H9 (cell line): ENCODE measurements around the gene C20orf204. TPM values are rescaled to one million over a fixed set of nuclear protein-coding genes. Genes with fewer than 3 reads are reported as not detected.

Source experiments
- DNase-seq: peaks from one replicate; pipeline ENCODE4 v3.0.0-alpha.2; 2017
- H2AFZ ChIP-seq: one replicate; pipeline ENCODE4 v1.6.1; 2013; ENCODE audit warnings: mild to moderate bottlenecking, low read length, control low read depth, moderate library complexity
- H2AK5ac ChIP-seq: 2 replicates; pipeline ENCODE4 v1.6.1; 2013; ENCODE audit warnings: low read length, control low read depth, mixed read lengths; ENCODE audit not compliant: insufficient read length
- H2BK120ac ChIP-seq: one replicate; pipeline ENCODE4 v1.6.1; 2013; ENCODE audit warnings: low read depth, mild to moderate bottlenecking, low read length, control low read depth, inconsistent platforms; ENCODE audit not compliant: poor library complexity, severe bottlenecking
- H2BK12ac ChIP-seq: 2 replicates; pipeline ENCODE4 v1.6.1; 2013; ENCODE audit warnings: low read length, control low read depth, mixed read lengths, low read depth; ENCODE audit not compliant: insufficient read length
- H2BK15ac ChIP-seq: 2 replicates; pipeline ENCODE4 v1.6.1; 2013; ENCODE audit warnings: low read depth, low read length, control low read depth
- H2BK20ac ChIP-seq: one replicate; pipeline ENCODE4 v1.6.1; 2013; ENCODE audit warnings: low read depth, mild to moderate bottlenecking, low read length, control low read depth, inconsistent platforms; ENCODE audit not compliant: poor library complexity, severe bottlenecking
- H2BK5ac ChIP-seq: 2 replicates; pipeline ENCODE4 v1.6.1; 2013; ENCODE audit warnings: low read length, control low read depth, mixed read lengths; ENCODE audit not compliant: insufficient read length
- H3K14ac ChIP-seq: 2 replicates; pipeline ENCODE4 v1.6.1; 2013; ENCODE audit warnings: low read length, control low read depth; ENCODE audit not compliant: insufficient read depth
- H3K18ac ChIP-seq: 2 replicates; pipeline ENCODE4 v1.6.1; 2013; ENCODE audit warnings: low read depth, mild to moderate bottlenecking, mixed read lengths, low read length, control low read depth; ENCODE audit not compliant: insufficient read length
- H3K23ac ChIP-seq: 2 replicates; pipeline ENCODE4 v1.6.1; 2013; ENCODE audit warnings: low read length, control low read depth, mixed read lengths, low read depth; ENCODE audit not compliant: insufficient read length
- H3K23me2 ChIP-seq: 2 replicates; pipeline ENCODE4 v1.6.1; 2013; ENCODE audit warnings: low read depth, mild to moderate bottlenecking, mixed read lengths, low read length, control low read depth; ENCODE audit not compliant: insufficient read length, poor library complexity, severe bottlenecking
- H3K27ac ChIP-seq: 2 replicates; pipeline ENCODE4 v1.5.1; 2013; ENCODE audit warnings: low read length, control low read depth, mixed read lengths, low read depth; ENCODE audit not compliant: insufficient read length
- H3K27me3 ChIP-seq: 2 replicates; pipeline ENCODE4 v1.6.1; 2013; ENCODE audit warnings: low read length, control low read depth, inconsistent platforms; ENCODE audit not compliant: insufficient read depth
- H3K4ac ChIP-seq: 2 replicates; pipeline ENCODE4 v1.6.1; 2013; ENCODE audit warnings: low read depth, mild to moderate bottlenecking, control low read depth, inconsistent platforms, low read length, moderate library complexity
- H3K4me1 ChIP-seq: 2 replicates; pipeline ENCODE4 v1.6.1; 2013; ENCODE audit warnings: low read length, control low read depth, inconsistent platforms; ENCODE audit not compliant: insufficient read depth
- H3K4me2 ChIP-seq: 2 replicates; pipeline ENCODE4 v1.6.1; 2013; ENCODE audit warnings: low read length, control low read depth, mixed read lengths; ENCODE audit not compliant: insufficient read length, insufficient read depth
- H3K56ac ChIP-seq: 2 replicates; pipeline ENCODE4 v1.6.1; 2013; ENCODE audit warnings: low read depth, mild to moderate bottlenecking, mixed read lengths, low read length, control low read depth; ENCODE audit not compliant: insufficient read length
- H3K79me1 ChIP-seq: 2 replicates; pipeline ENCODE4 v1.6.1; 2013; ENCODE audit warnings: low read depth, mild to moderate bottlenecking, moderate library complexity, low read length, control low read depth, inconsistent platforms; ENCODE audit not compliant: insufficient read depth, poor library complexity, severe bottlenecking
- H3K79me2 ChIP-seq: 2 replicates; pipeline ENCODE4 v1.6.1; 2013; ENCODE audit warnings: low read length, control low read depth, inconsistent platforms; ENCODE audit not compliant: insufficient read depth
- H3K9ac ChIP-seq: 2 replicates; pipeline ENCODE4 v1.6.1; 2013; ENCODE audit warnings: low read length, control low read depth, mixed read lengths; ENCODE audit not compliant: insufficient read length; ENCODE audit errors: extremely low read depth
- H3K9me3 ChIP-seq: one replicate; pipeline ENCODE4 v1.6.1; 2013; ENCODE audit warnings: low read depth, low read length, inconsistent platforms; ENCODE audit not compliant: control insufficient read depth
- H3T11ph ChIP-seq: one replicate; pipeline ENCODE4 v1.6.1; 2013; ENCODE audit warnings: mild to moderate bottlenecking, low read length, control low read depth, inconsistent platforms
- H4K20me1 ChIP-seq: one replicate; pipeline ENCODE4 v1.6.1; 2013; ENCODE audit not compliant: control insufficient read depth, insufficient read length, insufficient read depth
- H4K5ac ChIP-seq: 2 replicates; pipeline ENCODE4 v1.6.1; 2013; ENCODE audit warnings: low read depth, mild to moderate bottlenecking, mixed read lengths, low read length, control low read depth; ENCODE audit not compliant: insufficient read length
- H4K8ac ChIP-seq: replicated peaks from 2 replicates; pipeline ENCODE4 v1.6.1; 2013; ENCODE audit warnings: low read length, control low read depth, mixed read lengths, low read depth; ENCODE audit not compliant: insufficient read length
- H4K91ac ChIP-seq: 2 replicates; pipeline ENCODE4 v1.6.1; 2013; ENCODE audit warnings: low read depth, mild to moderate bottlenecking, moderate library complexity, mixed read lengths, low read length, control low read depth; ENCODE audit not compliant: insufficient read length
- H3K27ac Mint-ChIP-seq, 3 experiments: 2 replicates in 2 of 3; 3 replicates in 1 of 3; pipeline ENCODE4 v1.8.0; 2020 to 2021; ENCODE audit warnings: mixed read lengths in 3 of 3, mild to moderate bottlenecking in 1 of 3, moderate library complexity in 1 of 3
- H3K27me3 Mint-ChIP-seq: 2 replicates; pipeline ENCODE4 v1.8.0; 2021; ENCODE audit warnings: low read depth, mild to moderate bottlenecking, moderate library complexity, mixed read lengths
- H3K36me3 Mint-ChIP-seq, 3 experiments: 2 replicates in 2 of 3; 3 replicates in 1 of 3; pipeline ENCODE4 v1.8.0; 2020 to 2021; ENCODE audit warnings: low read depth in 3 of 3, mixed read lengths in 3 of 3; ENCODE audit not compliant: insufficient read depth in 1 of 3
- H3K4me1 Mint-ChIP-seq, 2 experiments: 2 replicates each; pipeline ENCODE4 v1.8.0; 2020; ENCODE audit warnings: mixed read lengths in 2 of 2
- H3K4me3 Mint-ChIP-seq, 2 experiments: 2 replicates in 1 of 2; 3 replicates in 1 of 2; pipeline ENCODE4 v1.8.0; 2020 to 2021; ENCODE audit warnings: mild to moderate bottlenecking in 2 of 2, mixed read lengths in 2 of 2, moderate library complexity in 1 of 2
- H3K9me3 Mint-ChIP-seq, 2 experiments: 2 replicates in 1 of 2; 3 replicates in 1 of 2; pipeline ENCODE4 v1.8.0; 2020; ENCODE audit warnings: mild to moderate bottlenecking in 2 of 2, mixed read lengths in 2 of 2, moderate library complexity in 1 of 2
- WGBS: extraction: QIAGEN DNeasy Blood & Tissue Kit; methylation state at CpG from one replicate; pipeline ENCODE4 v1.1.7; 2013; ENCODE audit warnings: missing lambda C conversion rate, low lambda C conversion rate, mixed read lengths; ENCODE audit not compliant: insufficient read length; ENCODE audit errors: extremely low coverage; 5-methylcytosine and 5-hydroxymethylcytosine counted together
- total RNA-seq: library from RNA; stranded (reverse); gene quantifications from 2 replicates; pipeline ENCODE4 v1.2.1, GENCODE V29; 2021
- TF ChIP-seq, protein P1 (sequence below): fragments of 200-600 bp; sonication (generic); conservative IDR thresholded peaks from 3 replicates; pipeline ENCODE4 v1.8.0; 2021; ENCODE audit warnings: antibody characterized with exemption, mild to moderate bottlenecking

The C20orf204 gene
- total RNA-seq, 1 experiment from 2014 or later: 2.2 TPM

DNA sequence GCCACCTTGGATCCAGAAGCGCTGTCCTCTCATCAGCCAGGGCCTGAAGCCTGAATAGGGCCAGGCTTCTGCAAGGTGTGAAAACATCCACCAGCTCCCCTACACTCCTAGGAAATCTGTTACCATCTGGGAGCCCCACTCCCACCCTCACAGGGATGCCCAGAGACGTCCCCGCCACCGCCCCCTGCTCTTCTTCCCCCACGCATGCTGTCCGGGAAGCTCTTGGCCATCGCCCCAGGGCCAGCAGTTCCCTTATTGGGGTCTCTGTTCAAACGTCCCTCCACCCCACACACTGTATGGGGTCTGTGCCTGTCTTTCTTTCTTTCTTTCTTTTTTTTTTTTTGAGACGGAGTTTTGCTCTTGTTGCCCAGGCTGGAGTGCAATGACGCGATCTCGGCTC lies 39.6 kb downstream of the C20orf204 start:
- H3K27ac Mint-ChIP-seq: no peak overlapping the region; a peak in 1 of 7 replicates
- Histone ChIP-seq H2BK5ac (no peak overlapping the region), H3K9ac (no peak overlapping the region), H3T11ph (no peak overlapping the region), H2BK12ac (no peak overlapping the region), H3K4me1 (no peaks in the 10 kb centered on the region; the same call in 1 of the 2 replicates), H3K79me2 (no peaks in the 10 kb centered on the region), H3K23ac (no peak overlapping the region), H3K23me2 (peaks cover 6% of the 10 kb centered on the region), H4K8ac (no peak overlapping the region), H4K5ac (no peak overlapping the region), H3K79me1 (no peaks in the 10 kb centered on the region), H3K27ac (no peak overlapping the region), H2BK20ac (no peak overlapping the region), H3K27me3 (no peaks in the 10 kb centered on the region), H3K18ac (no peak overlapping the region), H4K91ac (no peak overlapping the region), H3K56ac (no peak overlapping the region), H3K14ac (no peak overlapping the region), H3K9me3 (no peaks in the 10 kb centered on the region), H2AFZ (no peak overlapping the region), H2BK15ac (no peak overlapping the region), H4K20me1 (no peaks in the 10 kb centered on the region), H3K4me2 (no peak overlapping the region), H2BK120ac (no peak overlapping the region), H3K4ac (no peak overlapping the region), H2AK5ac (no peak overlapping the region)
- no peak for DNase-seq
- H3K4me1 Mint-ChIP-seq: peaks cover 13 to 17% of the 10 kb centered on the region in 2 experiments
- H3K9me3 Mint-ChIP-seq: no peaks in the 10 kb centered on the region
- TF ChIP-seq, protein P1, sequence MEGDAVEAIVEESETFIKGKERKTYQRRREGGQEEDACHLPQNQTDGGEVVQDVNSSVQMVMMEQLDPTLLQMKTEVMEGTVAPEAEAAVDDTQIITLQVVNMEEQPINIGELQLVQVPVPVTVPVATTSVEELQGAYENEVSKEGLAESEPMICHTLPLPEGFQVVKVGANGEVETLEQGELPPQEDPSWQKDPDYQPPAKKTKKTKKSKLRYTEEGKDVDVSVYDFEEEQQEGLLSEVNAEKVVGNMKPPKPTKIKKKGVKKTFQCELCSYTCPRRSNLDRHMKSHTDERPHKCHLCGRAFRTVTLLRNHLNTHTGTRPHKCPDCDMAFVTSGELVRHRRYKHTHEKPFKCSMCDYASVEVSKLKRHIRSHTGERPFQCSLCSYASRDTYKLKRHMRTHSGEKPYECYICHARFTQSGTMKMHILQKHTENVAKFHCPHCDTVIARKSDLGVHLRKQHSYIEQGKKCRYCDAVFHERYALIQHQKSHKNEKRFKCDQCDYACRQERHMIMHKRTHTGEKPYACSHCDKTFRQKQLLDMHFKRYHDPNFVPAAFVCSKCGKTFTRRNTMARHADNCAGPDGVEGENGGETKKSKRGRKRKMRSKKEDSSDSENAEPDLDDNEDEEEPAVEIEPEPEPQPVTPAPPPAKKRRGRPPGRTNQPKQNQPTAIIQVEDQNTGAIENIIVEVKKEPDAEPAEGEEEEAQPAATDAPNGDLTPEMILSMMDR: no peak
- no peaks in the 10 kb centered on the region; a peak in 2 of 7 replicates for H3K36me3 Mint-ChIP-seq
- H3K27me3 Mint-ChIP-seq: peaks cover 5% of the 10 kb centered on the region
- no CpG with 5 or more reads among the region's 12 CpGs for WGBS
- no peak overlapping the region for H3K4me3 Mint-ChIP-seq
